A549 (cell line): ENCODE measurements around the gene IMP3. TPM values are rescaled to one million over a fixed set of nuclear protein-coding genes. Genes with fewer than 3 reads are reported as not detected.
A peak's percentile ranks its signal among the peaks of the same experiment; 100 is the strongest.

Source experiments
- ATAC-seq, 2 experiments: fragments of 200-7000 bp in 1 of 2; fragments of >200 bp in 1 of 2; cut with Nextera tagmentation in 1 of 2; cut with Tn5 transposase in 1 of 2; 3 replicates each; pipeline versions ENCODE4 v1.8.0 to v1.9.1; 2018 to 2020; ENCODE audit warnings: mild to moderate bottlenecking in 1 of 2, moderate library complexity in 1 of 2
- CTCF ChIA-PET: fragments of 300-600 bp; sonication (Branson Sonifier 250); formaldehyde crosslinking; extraction: SDS; loops from one replicate; lab custom pipeline; 2021; ENCODE audit warnings: antibody characterized with exemption, inconsistent platforms; lab: Yijun Ruan, JAX
- POLR2A ChIA-PET: fragments of 350-600 bp; formaldehyde crosslinking; extraction: SDS; loops from one replicate; lab custom pipeline; 2021; ENCODE audit warnings: antibody characterized with exemption, inconsistent platforms; lab: Yijun Ruan, JAX
- DNase-seq, 2 experiments: peaks; one replicate each; pipeline versions ENCODE4 v3.0.0 to v3.0.0-alpha.2; 2011 to 2016; ENCODE audit warnings: low read depth in 1 of 2, low spot score in 1 of 2
- FAIRE-seq: peaks from 2 replicates; lab custom pipeline; 2011; peaks lifted over from hg19 to GRCh38; lab: Jason Lieb, UNC
- H3K27ac ChIP-seq, 2 experiments: fragments of >200 bp; sonication (Bioruptor Twin); formaldehyde crosslinking; 3 replicates each; pipeline ENCODE4 v1.5.1; 2016 to 2017
- H3K4me1 ChIP-seq: fragments of >200 bp; sonication (Bioruptor Twin); formaldehyde crosslinking; 3 replicates; pipeline ENCODE4 v1.6.1; 2016
- H3K4me2 ChIP-seq: fragments of >200 bp; sonication (Bioruptor Twin); formaldehyde crosslinking; 3 replicates; pipeline ENCODE4 v1.6.1; 2016
- H3K4me3 ChIP-seq: fragments of >200 bp; sonication (Bioruptor Twin); formaldehyde crosslinking; 3 replicates; pipeline ENCODE4 v1.5.1; 2016
- H3K9me3 ChIP-seq: fragments of >200 bp; sonication (Bioruptor Twin); formaldehyde crosslinking; 3 replicates; pipeline ENCODE4 v1.6.1; 2016
- CBX2 ChIP-seq: fragments of 200-600 bp; sonication (generic); IDR thresholded peaks from 2 replicates; pipeline ENCODE4 v1.6.1; 2016; ENCODE audit warnings: low read depth, mild to moderate bottlenecking, borderline replicate concordance
- CBX8 ChIP-seq: fragments of 200-600 bp; sonication (generic); IDR thresholded peaks from 2 replicates; pipeline ENCODE4 v1.6.1; 2016
- E2F6 ChIP-seq: IDR thresholded peaks from 2 replicates; pipeline ENCODE4 v1.6.1; 2012; ENCODE audit warnings: low read depth, borderline replicate concordance
- EHF ChIP-seq: fragments of 250-450 bp; sonication (Bioruptor Pico); IDR thresholded peaks from 2 replicates; pipeline ENCODE4 v1.5.0; 2020; ENCODE audit warnings: mild to moderate bottlenecking
- EP300 ChIP-seq, 2 experiments: fragments of >200 bp; sonication (Bioruptor Twin); formaldehyde crosslinking; IDR thresholded peaks; 2 replicates in 1 of 2; 3 replicates in 1 of 2; pipeline ENCODE4 v1.6.1; 2016 to 2017
- ESRRA ChIP-seq: fragments of 150-350 bp; IDR thresholded peaks from 2 replicates; pipeline ENCODE4 v1.6.1; 2014; ENCODE audit warnings: mild to moderate bottlenecking, low read length, borderline replicate concordance
- FOSL2 ChIP-seq, 2 experiments: fragments of 450-650 bp in 1 of 2; fragments of >200 bp in 1 of 2; sonication (Bioruptor Twin) in 1 of 2; formaldehyde crosslinking; IDR thresholded peaks; 2 replicates each; pipeline versions ENCODE4 v1.5.0 to v1.6.1; 2016 to 2020; ENCODE audit warnings: mild to moderate bottlenecking in 1 of 2, moderate library complexity in 1 of 2
- HDAC2 ChIP-seq: fragments of 200-600 bp; sonication (generic); IDR thresholded peaks from 2 replicates; pipeline ENCODE4 v1.6.1; 2016
- HOXB5 ChIP-seq: fragments of 250-450 bp; sonication (Bioruptor Pico); IDR thresholded peaks from 2 replicates; pipeline ENCODE4 v1.5.0; 2020; ENCODE audit warnings: mild to moderate bottlenecking, moderate library complexity
- JUN ChIP-seq, 2 experiments: fragments of >200 bp; sonication (Bioruptor Twin); formaldehyde crosslinking; IDR thresholded peaks; 2 replicates in 1 of 2; 3 replicates in 1 of 2; pipeline ENCODE4 v1.6.1; 2016 to 2017
- KDM1A ChIP-seq: fragments of 200-600 bp; sonication (generic); IDR thresholded peaks from 2 replicates; pipeline ENCODE4 v1.6.1; 2016; ENCODE audit warnings: low read depth, mild to moderate bottlenecking
- KDM5A ChIP-seq: fragments of 200-600 bp; sonication (generic); IDR thresholded peaks from 2 replicates; pipeline ENCODE4 v1.6.1; 2016; ENCODE audit warnings: antibody characterized with exemption, mild to moderate bottlenecking
- NFE2L2 ChIP-seq: fragments of 150-350 bp; conservative IDR thresholded peaks from 2 replicates; pipeline ENCODE4 v1.6.1; 2014; ENCODE audit warnings: low read length
- NPAS2 ChIP-seq: fragments of 250-450 bp; sonication (Bioruptor Pico); IDR thresholded peaks from 2 replicates; pipeline ENCODE4 v1.8.0; 2022; ENCODE audit warnings: mild to moderate bottlenecking, moderate library complexity, borderline replicate concordance
- POLR2A ChIP-seq: IDR thresholded peaks from 2 replicates; pipeline ENCODE4 v1.6.1; 2012; ENCODE audit warnings: mild to moderate bottlenecking, low read length
- RCOR1 ChIP-seq: fragments of 150-350 bp; IDR thresholded peaks from 2 replicates; pipeline ENCODE4 v1.6.1; 2014; ENCODE audit warnings: antibody characterized with exemption, low read length, low read depth
- RNF2 ChIP-seq: fragments of 200-600 bp; sonication (generic); IDR thresholded peaks from 2 replicates; pipeline ENCODE4 v1.6.1; 2016; ENCODE audit warnings: low read depth, mild to moderate bottlenecking, antibody characterized with exemption, moderate library complexity, borderline replicate concordance
- TP53 ChIP-seq: fragments of 250-450 bp; sonication (Bioruptor Pico); IDR thresholded peaks from 2 replicates; pipeline ENCODE4 v1.5.0; 2021; ENCODE audit warnings: mild to moderate bottlenecking, moderate library complexity
- USF2 ChIP-seq: fragments of 450-650 bp; IDR thresholded peaks from 2 replicates; pipeline ENCODE4 v1.6.1; 2014; ENCODE audit warnings: antibody characterized with exemption
- ZC3H11A ChIP-seq: fragments of 450-650 bp; IDR thresholded peaks from 2 replicates; pipeline ENCODE4 v1.6.1; 2014; ENCODE audit warnings: antibody characterized with exemption, mild to moderate bottlenecking
- ZSCAN20 ChIP-seq: fragments of 250-450 bp; sonication (Bioruptor Pico); IDR thresholded peaks from 2 replicates; pipeline ENCODE4 v1.8.0; 2022; ENCODE audit warnings: mild to moderate bottlenecking, moderate library complexity
- WGBS: methylation state at CpG from one replicate; pipeline ENCODE4 v1.1.6; 2017; ENCODE audit errors: missing lambda C conversion rate; 5-methylcytosine and 5-hydroxymethylcytosine counted together
- polyA plus RNA-seq, 4 experiments: library from polyadenylated mRNA; depleted of rRNA in 3 of 4; stranded (reverse); fragments of >200 nt; fragmentation: RNase III in 1 of 4; extraction: RNeasy Plus Mini Kit Qiagen cat#74134 plus additional on column Dnase treatment in 1 of 4; gene quantifications; 2 replicates in 3 of 4; 3 replicates in 1 of 4; pipeline ENCODE4 v1.2.3, GENCODE V29; 2011 to 2017

IMP3 gene
- polyA plus RNA-seq, 2 of the 4 experiments (the other 2 are of a cell fraction) = 90.0 to 94.7 TPM

GRCh38 chr15:75661100-75661755 is 21.2 kb upstream of the IMP3 start:
- no peak for FAIRE-seq
- POLR2A ChIA-PET = interaction anchor here (1.0 to 3.3 kb wide), 7 partner anchors 10 to 294 kb away, joined by 3 to 34 read pairs (median 4); partner anchors contain the start of genes IMP3, MAN2C1 and SNX33
- H3K4me2 ChIP-seq = peak overlapping the region; percentile 66
- TF ChIP-seq FOSL2 (IDR thresholded peaks at IDR 0.05) = no peak
- TF ChIP-seq FOSL2 (CRISPR knock-in tag; IDR thresholded peaks at IDR 0.05) = peak; percentile 32; the same call in 1 of the 2 replicates
- no peak for TF ChIP-seq TP53 (CRISPR knock-in tag)
- H3K9me3 ChIP-seq = no peaks in the 10 kb centered on the region
- 42% methylated on average over 12 of the region's 14 CpGs for WGBS
- H3K4me1 ChIP-seq = peaks cover 57% of the 10 kb centered on the region
- DNase-seq = peak; percentile 83 to 84
- no peak overlapping the region for H3K4me3 ChIP-seq
- ATAC-seq = peak; percentile 80 to 94
- CTCF ChIA-PET = interaction anchor here (1.1 to 7.1 kb wide), 9 partner anchors 11 to 293 kb away, joined by 3 to 63 read pairs (median 7); partner anchors contain the start of genes IMP3 and SNX33
- peak overlapping the region; percentile 78 to 83 for H3K27ac ChIP-seq

DNA sequence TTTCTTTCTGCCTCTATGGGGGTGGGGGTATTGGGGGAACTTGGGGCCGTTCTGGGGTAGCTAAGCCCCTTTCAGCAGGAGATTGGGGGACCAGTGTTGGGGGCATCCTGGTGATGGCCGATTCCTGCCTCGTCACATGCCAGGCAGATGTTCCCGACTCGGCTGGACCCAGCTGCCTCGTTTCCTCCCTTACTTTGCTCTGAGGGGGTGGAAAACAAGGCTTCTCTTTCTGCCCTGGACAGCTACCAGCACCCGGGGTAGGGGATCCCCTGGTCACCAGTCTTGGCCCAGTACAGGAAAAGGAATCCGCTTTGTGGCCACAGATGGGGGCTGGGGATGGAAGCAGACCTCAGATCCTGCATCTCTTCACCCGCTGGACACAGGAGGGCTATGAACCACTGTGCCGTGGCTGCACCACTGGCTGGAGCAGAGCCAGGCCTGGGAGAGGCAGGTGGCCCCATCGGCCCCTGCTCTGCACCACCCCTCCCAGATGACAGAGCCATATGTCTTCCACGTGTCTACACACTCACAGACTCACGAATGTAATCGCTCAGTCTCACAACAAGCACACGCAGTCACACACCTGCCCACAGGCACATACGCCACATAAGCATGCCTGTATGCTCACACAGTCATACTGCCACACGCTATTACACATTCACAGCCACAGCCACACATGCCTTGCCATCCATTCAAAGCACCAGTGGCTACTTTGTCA is 20.1 kb upstream of the IMP3 start:
- no peak overlapping the region for H3K4me3 ChIP-seq
- POLR2A ChIA-PET = interaction anchor here (1.4 to 3.3 kb wide), 3 partner anchors 13 to 206 kb away, joined by 4 to 34 read pairs (median 22); partner anchors contain the start of genes IMP3 and SNX33
- CTCF ChIA-PET = interaction anchor here (1.3 to 7.1 kb wide), 6 partner anchors 12 to 292 kb away, joined by 5 to 63 read pairs (median 12); partner anchors contain the start of genes IMP3 and SNX33
- no peak for FAIRE-seq
- H3K27ac ChIP-seq = peak overlapping the region; percentile 78 to 83; a peak in 5 of 6 replicates
- DNase-seq = no peak
- peaks cover 45% of the 10 kb centered on the region for H3K4me1 ChIP-seq
- whole genome bisulfite sequencing = 87% methylated on average over 16 of the region's 17 CpGs
- peak overlapping the region; percentile 66; the same call in 1 of the 3 replicates for H3K4me2 ChIP-seq
- TF ChIP-seq RNF2 (no peak), KDM1A (no peak), HOXB5 (CRISPR knock-in tag) (no peak), KDM5A (no peak), EP300 (IDR thresholded peaks at IDR 0.05) (no peak), HDAC2 (no peak), CBX8 (no peak), POLR2A (no peak), NPAS2 (no peak), CBX2 (no peak), JUN (IDR thresholded peaks at IDR 0.05) (no peak), ESRRA (no peak), NFE2L2 (no peak), USF2 (no peak), EHF (no peak)
- no peak; a peak in 1 of 6 replicates for ATAC-seq
- H3K9me3 ChIP-seq = no peaks in the 10 kb centered on the region

GRCh38 chr15:75659141-75659771 is 19.2 kb upstream of the IMP3 start:
- no peak for FAIRE-seq

More at GRCh38 chr15:75659141-75659771, 19.2 kb upstream of the IMP3 start:
- POLR2A ChIA-PET = interaction anchor here (3.3 kb wide), 1 partner anchor 20 kb away, joined by 34 read pairs; the partner anchor contains the start of gene IMP3
- H3K9me3 ChIP-seq = no peaks in the 10 kb centered on the region
- H3K4me2 ChIP-seq = no peak overlapping the region
- peak overlapping the region in 1 of 2 experiments; percentile 83; a peak in 1 of 6 replicates for H3K27ac ChIP-seq
- TF ChIP-seq E2F6 = no peak
- no peak for TF ChIP-seq RCOR1
- TF ChIP-seq ZC3H11A = no peak
- TF ChIP-seq HDAC2 = no peak
- no peak for TF ChIP-seq ZSCAN20 (CRISPR knock-in tag)
- DNase-seq (no peak), ATAC-seq (no peak)
- H3K4me1 ChIP-seq = peaks cover 37% of the 10 kb centered on the region
- CTCF ChIA-PET = interaction anchor here (1.2 to 7.1 kb wide), 4 partner anchors 11 to 26 kb away, joined by 3 to 63 read pairs (median 30); partner anchors contain the start of gene SNX33
- no peak overlapping the region for H3K4me3 ChIP-seq
- WGBS = 86% methylated on average over 9 of the region's 9 CpGs
